PC-9 (cell line): ENCODE measurements around the gene ACACA. TPM values are rescaled to one million over a fixed set of nuclear protein-coding genes. Genes with fewer than 3 reads are reported as not detected.
"Not testable (repeated sequence)": the region's sequence is repeated elsewhere in the genome, so short reads cannot be mapped to it uniquely, and the experiment has no call there.

ENCODE experiments used
- BruUV-seq: library from RNA; stranded (reverse); fragments of 400-500 nt; replicated peaks from 2 replicates; lab custom pipeline; 2021; lab: Mats Ljungman, UMichigan
- CTCF ChIA-PET: fragments of 300-600 bp; sonication (Branson Sonifier 250); formaldehyde crosslinking; loops from one replicate; lab custom pipeline; 2022; ENCODE audit warnings: antibody characterized with exemption; lab: Charles Lee
- POLR2A ChIA-PET: fragments of 300-600 bp; sonication (Branson Sonifier 250); formaldehyde crosslinking; loops from one replicate; lab custom pipeline; 2022; ENCODE audit warnings: antibody characterized with exemption; ENCODE audit not compliant: unreplicated experiment; lab: Charles Lee
- DNase-seq, 2 experiments: peaks; one replicate each; pipeline versions ENCODE4 v3.0.0 to v3.0.0-alpha.2; 2015 to 2022; ENCODE audit warnings: mixed read lengths in 1 of 2
- H2AFZ ChIP-seq: fragments of 200-600 bp; sonication (generic); 2 replicates; pipeline ENCODE4 v1.8.1; 2017; ENCODE audit warnings: antibody characterized with exemption
- H3F3A ChIP-seq: fragments of 200-600 bp; sonication (generic); 2 replicates; pipeline ENCODE4 v1.8.1; 2017; ENCODE audit warnings: antibody characterized with exemption, mild to moderate bottlenecking, low read depth; ENCODE audit not compliant: insufficient read depth
- H3K27ac ChIP-seq: fragments of 200-600 bp; sonication (generic); 2 replicates; pipeline ENCODE4 v1.6.1; 2016; ENCODE audit warnings: mixed run types
- H3K27me3 ChIP-seq: fragments of 200-600 bp; sonication (generic); 2 replicates; pipeline ENCODE4 v1.6.1; 2016; ENCODE audit warnings: low read depth, mixed run types; ENCODE audit not compliant: insufficient read depth
- H3K36me3 ChIP-seq: fragments of 200-600 bp; sonication (generic); 2 replicates; pipeline ENCODE4 v1.6.1; 2016; ENCODE audit warnings: low read depth, mixed run types
- H3K4me1 ChIP-seq: fragments of 200-600 bp; sonication (generic); replicated peaks from 2 replicates; pipeline ENCODE4 v1.6.1; 2016; ENCODE audit warnings: mixed run types; ENCODE audit not compliant: insufficient read depth
- H3K4me2 ChIP-seq: fragments of 200-600 bp; sonication (generic); 2 replicates; pipeline ENCODE4 v1.6.1; 2017; ENCODE audit warnings: mixed run types
- H3K4me3 ChIP-seq: fragments of 200-600 bp; sonication (generic); 2 replicates; pipeline ENCODE4 v1.6.1; 2016; ENCODE audit warnings: mixed run types
- H3K79me2 ChIP-seq: fragments of 200-600 bp; sonication (generic); 2 replicates; pipeline ENCODE4 v1.6.1; 2017; ENCODE audit warnings: low read depth, mixed run types
- H3K9me2 ChIP-seq: fragments of 200-600 bp; sonication (generic); 2 replicates; pipeline ENCODE4 v1.8.1; 2017; ENCODE audit warnings: mild to moderate bottlenecking; ENCODE audit not compliant: insufficient read depth
- H3K9me3 ChIP-seq: fragments of 200-600 bp; sonication (generic); 2 replicates; pipeline ENCODE4 v1.8.1; 2016; ENCODE audit warnings: low read depth; ENCODE audit not compliant: insufficient read depth
- H4K20me1 ChIP-seq: fragments of 200-600 bp; sonication (generic); 2 replicates; pipeline ENCODE4 v1.8.1; 2017; ENCODE audit not compliant: insufficient read depth
- CTCF ChIP-seq: fragments of 200-600 bp; sonication (generic); conservative IDR thresholded peaks from 2 replicates; pipeline ENCODE4 v1.6.1; 2017; ENCODE audit warnings: mixed run types, antibody characterized with exemption, mild to moderate bottlenecking, moderate library complexity
- EZH2 ChIP-seq: fragments of 200-600 bp; sonication (generic); IDR thresholded peaks from 2 replicates; pipeline ENCODE4 v1.8.0; 2017; ENCODE audit warnings: antibody characterized with exemption, low read depth
- intact Hi-C: fragments of 100-400 bp; cut with micrococcal nuclease; formaldehyde crosslinking; loops from one replicate; pipeline ENCODE4 v1.10.0; 2022; ENCODE audit not compliant: unreplicated experiment
- total RNA-seq: library from RNA; stranded (reverse); gene quantifications from 2 replicates; pipeline ENCODE4 v1.2.3, GENCODE V29; 2021

ACACA gene
- total RNA-seq, 1 experiment from 2014 or later, result 185 TPM

GRCh38 chr17:37144075-37144701 lies 262.4 kb downstream of the ACACA start:
- no peaks in the 10 kb centered on the region for H3K27me3 ChIP-seq
- intact Hi-C loops, result no loop called here
- DNase-seq, result no peak
- peaks cover 33% of the 10 kb centered on the region; the same call in 1 of the 2 replicates for H3K36me3 ChIP-seq
- no peaks in the 10 kb centered on the region for H3K9me2 ChIP-seq
- H2AFZ ChIP-seq, result no peak overlapping the region
- no peaks in the 10 kb centered on the region for H3K79me2 ChIP-seq
- H4K20me1 ChIP-seq, result peaks cover 6% of the 10 kb centered on the region; the same call in 1 of the 2 replicates
- TF ChIP-seq EZH2 (no peak), CTCF (no peak)
- no peaks in the 10 kb centered on the region for H3K9me3 ChIP-seq
- ChIA-PET CTCF (no interaction called here), POLR2A (no interaction called here)
- H3K4me2 ChIP-seq, result no peak overlapping the region
- H3K27ac ChIP-seq, result no peak overlapping the region
- BruUV-seq, result no TSS peak
- H3F3A ChIP-seq, result peaks cover 12% of the 10 kb centered on the region
- no peak overlapping the region for H3K4me3 ChIP-seq
- peaks cover 14% of the 10 kb centered on the region for H3K4me1 ChIP-seq

- intact Hi-C loops, CTCF ChIA-PET, H3K27me3 ChIP-seq, H2AFZ ChIP-seq, H3K79me2 ChIP-seq, BruUV-seq, H4K20me1 ChIP-seq, H3K9me3 ChIP-seq, H3K4me2 ChIP-seq, H3K9me2 ChIP-seq, H3K4me3 ChIP-seq, H3K27ac ChIP-seq, DNase-seq: not testable (repeated sequence)
- Histone ChIP-seq H3F3A (peaks cover 12% of the 10 kb centered on the region), H3K36me3 (peaks cover 33% of the 10 kb centered on the region; the same call in 1 of the 2 replicates), H3K4me1 (peaks cover 14% of the 10 kb centered on the region)
- POLR2A ChIA-PET, result interaction anchor here (0.7 kb wide), 1 partner anchor 50 kb away, joined by 6 read pairs; no protein-coding TSS in a partner anchor
Measured at GRCh38 chr17:37143558-37143957, 263.1 kb downstream of the ACACA start.

- Histone ChIP-seq H3F3A (peaks cover 3% of the 10 kb centered on the region; the same call in 1 of the 2 replicates), H3K27ac (no peak overlapping the region), H3K9me3 (no peaks in the 10 kb centered on the region), H3K4me2 (no peak overlapping the region), H3K79me2 (no peaks in the 10 kb centered on the region), H3K4me3 (no peak overlapping the region), H3K27me3 (no peaks in the 10 kb centered on the region), H4K20me1 (peaks cover 6% of the 10 kb centered on the region; the same call in 1 of the 2 replicates), H3K36me3 (peaks cover 33% of the 10 kb centered on the region; the same call in 1 of the 2 replicates), H2AFZ (no peak overlapping the region), H3K9me2 (no peaks in the 10 kb centered on the region), H3K4me1 (peaks cover 2% of the 10 kb centered on the region)
- DNase-seq, result no peak
- CTCF ChIA-PET, result no interaction called here
- intact Hi-C loops, result no loop called here
- POLR2A ChIA-PET, result no interaction called here
- BruUV-seq, result no TSS peak
- no peak for TF ChIP-seq CTCF
- no peak for TF ChIP-seq EZH2
Measured at GRCh38 chr17:37142294-37142896, 264.2 kb downstream of the ACACA start.
